ENCODE results near the gene MSL2. TPM values are rescaled to one million over a fixed set of nuclear protein-coding genes. Genes with fewer than 3 reads are reported as not detected.
"Not testable (repeated sequence)": the region's sequence is repeated elsewhere in the genome, so short reads cannot be mapped to it uniquely, and the experiment has no call there.

Gene MSL2
- total RNA-seq, 1 donor from 2014 or later, result 19.0 TPM

GRCh38 chr3:136151219-136151618, 44.9 kb downstream of the MSL2 start:
- Histone ChIP-seq H3K9me3 (replicated peaks) (no peaks in the 10 kb centered on the region), H3K27ac (replicated peaks) (no peak overlapping the region), H3K4me1 (peaks cover 75% of the 10 kb centered on the region)

GRCh38 chr3:136149667-136150066, 46.5 kb downstream of the MSL2 start:
- H3K27ac ChIP-seq (replicated peaks), result no peak overlapping the region
- intact Hi-C loops (cut with micrococcal nuclease), result no loop called here
- no peak for TF ChIP-seq CTCF (IDR thresholded peaks at IDR 0.05; ENCODE audit: borderline replicate concordance)
- peaks cover 75% of the 10 kb centered on the region for H3K4me1 ChIP-seq
- H3K9me3 ChIP-seq (replicated peaks), result no peaks in the 10 kb centered on the region
- H3K36me3 ChIP-seq, result peaks cover 27% of the 10 kb centered on the region
- DNase-seq, result no peak
- no peak overlapping the region for H3K4me3 ChIP-seq
- no peaks in the 10 kb centered on the region for H3K27me3 ChIP-seq (ENCODE audit: low read depth)

More at GRCh38 chr3:136151219-136151618, 44.9 kb downstream of the MSL2 start:
- no peak for TF ChIP-seq CTCF (IDR thresholded peaks at IDR 0.05; ENCODE audit: borderline replicate concordance)
- DNase-seq, result no peak
- Histone ChIP-seq H3K4me3 (no peak overlapping the region), H3K36me3 (peaks cover 20% of the 10 kb centered on the region), H3K27me3 (ENCODE audit: low read depth) (no peaks in the 10 kb centered on the region)
- intact Hi-C loops (cut with micrococcal nuclease), result no loop called here

- DNase-seq, result no peak
- Histone ChIP-seq H3K4me3 (no peak overlapping the region), H3K36me3 (peaks cover 31% of the 10 kb centered on the region), H3K27ac (replicated peaks) (no peak overlapping the region), H3K27me3 (ENCODE audit: low read depth) (no peaks in the 10 kb centered on the region), H3K9me3 (replicated peaks) (no peaks in the 10 kb centered on the region), H3K4me1 (peaks cover 66% of the 10 kb centered on the region)
- intact Hi-C loops (cut with micrococcal nuclease), result no loop called here
- no peak for TF ChIP-seq CTCF (IDR thresholded peaks at IDR 0.05; ENCODE audit: borderline replicate concordance)
Observed at GRCh38 chr3:136146981-136147729, 49.0 kb downstream of the MSL2 start.

- Histone ChIP-seq H3K4me1 (peaks cover 47% of the 10 kb centered on the region), H3K36me3 (peaks cover 14% of the 10 kb centered on the region)
- H3K9me3 ChIP-seq (replicated peaks); H3K4me3 ChIP-seq; H3K27ac ChIP-seq (replicated peaks); DNase-seq; H3K27me3 ChIP-seq (ENCODE audit: low read depth); intact Hi-C loops (cut with micrococcal nuclease): not testable (repeated sequence)
Observed at GRCh38 chr3:136144397-136144796, 51.7 kb downstream of the MSL2 start.

- DNase-seq, result no peak
- H3K4me3 ChIP-seq, result no peak overlapping the region
- no peaks in the 10 kb centered on the region for H3K9me3 ChIP-seq (replicated peaks)
- intact Hi-C loops (cut with micrococcal nuclease), result no loop called here
- peak overlapping the region; percentile 27 for H3K27ac ChIP-seq (replicated peaks)
- H3K27me3 ChIP-seq (ENCODE audit: low read depth), result no peaks in the 10 kb centered on the region
- H3K36me3 ChIP-seq, result peaks cover 14% of the 10 kb centered on the region
- H3K4me1 ChIP-seq, result peaks cover 36% of the 10 kb centered on the region
- no peak for TF ChIP-seq CTCF (IDR thresholded peaks at IDR 0.05; ENCODE audit: borderline replicate concordance)
Observed at GRCh38 chr3:136142592-136142991, 53.5 kb downstream of the MSL2 start.

- Histone ChIP-seq H3K27me3 (ENCODE audit: low read depth) (no peaks in the 10 kb centered on the region), H3K36me3 (peaks cover 14% of the 10 kb centered on the region), H3K4me1 (peaks cover 30% of the 10 kb centered on the region), H3K4me3 (no peak overlapping the region), H3K27ac (replicated peaks) (peak overlapping the region; percentile 27), H3K9me3 (replicated peaks) (no peaks in the 10 kb centered on the region)
- no peak for DNase-seq
- TF ChIP-seq CTCF (IDR thresholded peaks at IDR 0.05; ENCODE audit: borderline replicate concordance), result no peak
- intact Hi-C loops (cut with micrococcal nuclease), result no loop called here
Observed at GRCh38 chr3:136141891-136142290, 54.2 kb downstream of the MSL2 start.
